HL-60 (cell line): ENCODE data around the gene PIAS4.
A peak's percentile ranks its signal among the peaks of the same experiment; 100 is the strongest.

Experiments
- DNase-seq, 2 experiments: peaks; one replicate each; pipeline ENCODE4 v3.0.0-alpha.2; 2010 to 2020; ENCODE audit warnings: low read depth in 1 of 2, low spot score in 1 of 2
- H3K27ac ChIP-seq: fragments of 250-450 bp; sonication (Bioruptor Pico); replicated peaks from 2 replicates; pipeline ENCODE4 v1.5.1; 2020; ENCODE audit warnings: mild to moderate bottlenecking, moderate library complexity
- H3K27me3 ChIP-seq: fragments of 250-450 bp; sonication (Bioruptor Pico); 2 replicates; pipeline ENCODE4 v1.5.1; 2021; ENCODE audit warnings: mild to moderate bottlenecking, moderate library complexity; ENCODE audit not compliant: insufficient read depth, poor library complexity, severe bottlenecking
- H3K4me3 ChIP-seq: replicated peaks from 2 replicates; pipeline ENCODE4 v1.5.1; 2011; ENCODE audit warnings: mild to moderate bottlenecking, control low read depth, low read length; ENCODE audit not compliant: insufficient read depth
- GABPA ChIP-seq: IDR thresholded peaks from 2 replicates; pipeline ENCODE4 v1.6.1; 2012; ENCODE audit warnings: low read depth
- POLR2AphosphoS5 ChIP-seq: IDR thresholded peaks from 2 replicates; pipeline ENCODE4 v1.6.1; 2012; ENCODE audit warnings: low read depth
- SPI1 ChIP-seq: IDR thresholded peaks from 2 replicates; pipeline ENCODE4 v1.6.1; 2012; ENCODE audit warnings: low read depth, mild to moderate bottlenecking, borderline replicate concordance
- TF ChIP-seq, protein P1 (sequence below): IDR thresholded peaks from 2 replicates; pipeline ENCODE4 v1.6.1; 2012; ENCODE audit warnings: low read depth; ENCODE audit not compliant: insufficient replicate concordance
- TF ChIP-seq, protein P2 (sequence below): IDR thresholded peaks from one replicate; pipeline ENCODE4 v1.5.1; 2011; ENCODE audit warnings: low read length, control low read depth, inconsistent platforms; ENCODE audit not compliant: insufficient read depth

The PIAS4 gene

DNA sequence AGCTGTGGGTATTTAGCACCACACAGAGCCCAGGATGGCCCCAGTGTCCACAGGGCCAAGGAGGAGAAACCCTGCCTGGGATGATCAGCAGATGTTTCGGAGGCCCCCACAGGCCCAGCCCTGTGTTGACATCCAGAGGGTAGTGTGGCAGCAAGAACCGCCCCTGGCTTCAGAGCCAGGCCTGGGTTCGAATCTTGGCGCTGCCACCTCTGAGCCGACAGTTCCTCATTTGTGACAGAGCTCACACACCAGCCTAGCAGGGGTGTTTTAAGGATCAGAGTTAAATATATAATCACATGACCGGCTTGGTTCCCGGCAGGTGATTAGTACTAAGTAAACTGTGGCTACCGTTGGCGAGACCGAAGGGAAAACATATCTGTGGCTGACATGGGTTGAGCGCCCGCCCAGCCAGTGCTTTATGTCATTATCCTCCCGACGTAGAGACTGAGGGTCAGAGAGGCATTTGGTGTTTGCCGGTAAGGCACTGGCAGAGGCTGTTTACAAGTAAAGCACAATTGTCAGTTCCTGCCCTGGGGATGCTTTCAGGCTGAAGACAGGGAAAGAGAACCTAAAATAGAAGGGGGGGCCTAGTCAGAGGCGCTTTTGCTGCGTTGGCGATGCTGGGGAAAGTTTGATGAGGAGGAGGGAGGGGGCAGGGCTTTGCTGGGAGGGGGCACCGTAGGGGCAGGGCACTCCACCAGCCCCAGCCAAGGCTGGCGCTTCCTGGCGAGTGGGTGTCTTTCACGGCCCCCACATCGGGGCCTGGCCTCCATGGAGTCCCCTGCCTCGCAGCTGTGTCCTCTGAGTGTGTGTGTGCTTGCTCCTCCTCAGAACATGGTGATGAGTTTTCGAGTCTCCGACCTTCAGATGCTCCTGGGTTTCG lies 4.8 kb downstream of the PIAS4 start:
- H3K4me3 ChIP-seq = no peak overlapping the region
- DNase-seq = no peak
- no peak overlapping the region for H3K27ac ChIP-seq
- H3K27me3 ChIP-seq = no peaks in the 10 kb centered on the region
- TF ChIP-seq GABPA (no peak), SPI1 (peak; percentile 51; the same call in 1 of the 2 replicates), POLR2AphosphoS5 (no peak)
- TF ChIP-seq, protein P1, sequence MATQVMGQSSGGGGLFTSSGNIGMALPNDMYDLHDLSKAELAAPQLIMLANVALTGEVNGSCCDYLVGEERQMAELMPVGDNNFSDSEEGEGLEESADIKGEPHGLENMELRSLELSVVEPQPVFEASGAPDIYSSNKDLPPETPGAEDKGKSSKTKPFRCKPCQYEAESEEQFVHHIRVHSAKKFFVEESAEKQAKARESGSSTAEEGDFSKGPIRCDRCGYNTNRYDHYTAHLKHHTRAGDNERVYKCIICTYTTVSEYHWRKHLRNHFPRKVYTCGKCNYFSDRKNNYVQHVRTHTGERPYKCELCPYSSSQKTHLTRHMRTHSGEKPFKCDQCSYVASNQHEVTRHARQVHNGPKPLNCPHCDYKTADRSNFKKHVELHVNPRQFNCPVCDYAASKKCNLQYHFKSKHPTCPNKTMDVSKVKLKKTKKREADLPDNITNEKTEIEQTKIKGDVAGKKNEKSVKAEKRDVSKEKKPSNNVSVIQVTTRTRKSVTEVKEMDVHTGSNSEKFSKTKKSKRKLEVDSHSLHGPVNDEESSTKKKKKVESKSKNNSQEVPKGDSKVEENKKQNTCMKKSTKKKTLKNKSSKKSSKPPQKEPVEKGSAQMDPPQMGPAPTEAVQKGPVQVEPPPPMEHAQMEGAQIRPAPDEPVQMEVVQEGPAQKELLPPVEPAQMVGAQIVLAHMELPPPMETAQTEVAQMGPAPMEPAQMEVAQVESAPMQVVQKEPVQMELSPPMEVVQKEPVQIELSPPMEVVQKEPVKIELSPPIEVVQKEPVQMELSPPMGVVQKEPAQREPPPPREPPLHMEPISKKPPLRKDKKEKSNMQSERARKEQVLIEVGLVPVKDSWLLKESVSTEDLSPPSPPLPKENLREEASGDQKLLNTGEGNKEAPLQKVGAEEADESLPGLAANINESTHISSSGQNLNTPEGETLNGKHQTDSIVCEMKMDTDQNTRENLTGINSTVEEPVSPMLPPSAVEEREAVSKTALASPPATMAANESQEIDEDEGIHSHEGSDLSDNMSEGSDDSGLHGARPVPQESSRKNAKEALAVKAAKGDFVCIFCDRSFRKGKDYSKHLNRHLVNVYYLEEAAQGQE = no peak
- TF ChIP-seq, protein P2, sequence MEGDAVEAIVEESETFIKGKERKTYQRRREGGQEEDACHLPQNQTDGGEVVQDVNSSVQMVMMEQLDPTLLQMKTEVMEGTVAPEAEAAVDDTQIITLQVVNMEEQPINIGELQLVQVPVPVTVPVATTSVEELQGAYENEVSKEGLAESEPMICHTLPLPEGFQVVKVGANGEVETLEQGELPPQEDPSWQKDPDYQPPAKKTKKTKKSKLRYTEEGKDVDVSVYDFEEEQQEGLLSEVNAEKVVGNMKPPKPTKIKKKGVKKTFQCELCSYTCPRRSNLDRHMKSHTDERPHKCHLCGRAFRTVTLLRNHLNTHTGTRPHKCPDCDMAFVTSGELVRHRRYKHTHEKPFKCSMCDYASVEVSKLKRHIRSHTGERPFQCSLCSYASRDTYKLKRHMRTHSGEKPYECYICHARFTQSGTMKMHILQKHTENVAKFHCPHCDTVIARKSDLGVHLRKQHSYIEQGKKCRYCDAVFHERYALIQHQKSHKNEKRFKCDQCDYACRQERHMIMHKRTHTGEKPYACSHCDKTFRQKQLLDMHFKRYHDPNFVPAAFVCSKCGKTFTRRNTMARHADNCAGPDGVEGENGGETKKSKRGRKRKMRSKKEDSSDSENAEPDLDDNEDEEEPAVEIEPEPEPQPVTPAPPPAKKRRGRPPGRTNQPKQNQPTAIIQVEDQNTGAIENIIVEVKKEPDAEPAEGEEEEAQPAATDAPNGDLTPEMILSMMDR = no peak

DNA sequence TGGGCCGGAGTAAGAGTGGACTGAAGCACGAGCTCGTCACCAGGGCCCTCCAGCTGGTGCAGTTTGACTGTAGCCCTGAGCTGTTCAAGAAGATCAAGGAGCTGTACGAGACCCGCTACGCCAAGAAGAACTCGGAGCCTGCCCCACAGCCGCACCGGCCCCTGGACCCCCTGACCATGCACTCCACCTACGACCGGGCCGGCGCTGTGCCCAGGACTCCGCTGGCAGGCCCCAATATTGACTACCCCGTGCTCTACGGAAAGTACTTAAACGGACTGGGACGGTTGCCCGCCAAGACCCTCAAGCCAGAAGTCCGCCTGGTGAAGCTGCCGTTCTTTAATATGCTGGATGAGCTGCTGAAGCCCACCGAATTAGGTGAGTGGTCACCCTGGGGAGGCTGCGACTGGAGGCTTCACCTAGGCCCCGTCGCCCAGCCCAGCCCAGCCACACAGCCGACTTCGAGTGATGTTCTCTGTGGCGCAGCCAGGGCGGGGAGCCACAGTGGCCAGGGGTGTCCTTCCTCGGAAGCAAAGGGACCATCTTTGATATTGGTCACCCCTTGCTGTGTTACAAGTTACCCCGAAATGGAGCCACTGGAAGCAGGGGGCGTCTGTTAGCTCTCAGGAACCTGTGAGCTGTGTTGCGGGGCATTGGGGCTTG lies 5.6 kb downstream of the PIAS4 start:
- no peak overlapping the region for H3K27ac ChIP-seq
- H3K4me3 ChIP-seq = no peak overlapping the region
- DNase-seq = no peak
- H3K27me3 ChIP-seq = no peaks in the 10 kb centered on the region
- TF ChIP-seq SPI1 = no peak
- no peak for TF ChIP-seq POLR2AphosphoS5
- no peak for TF ChIP-seq GABPA
- TF ChIP-seq, protein P2 = no peak
- TF ChIP-seq, protein P1 = no peak

DNA sequence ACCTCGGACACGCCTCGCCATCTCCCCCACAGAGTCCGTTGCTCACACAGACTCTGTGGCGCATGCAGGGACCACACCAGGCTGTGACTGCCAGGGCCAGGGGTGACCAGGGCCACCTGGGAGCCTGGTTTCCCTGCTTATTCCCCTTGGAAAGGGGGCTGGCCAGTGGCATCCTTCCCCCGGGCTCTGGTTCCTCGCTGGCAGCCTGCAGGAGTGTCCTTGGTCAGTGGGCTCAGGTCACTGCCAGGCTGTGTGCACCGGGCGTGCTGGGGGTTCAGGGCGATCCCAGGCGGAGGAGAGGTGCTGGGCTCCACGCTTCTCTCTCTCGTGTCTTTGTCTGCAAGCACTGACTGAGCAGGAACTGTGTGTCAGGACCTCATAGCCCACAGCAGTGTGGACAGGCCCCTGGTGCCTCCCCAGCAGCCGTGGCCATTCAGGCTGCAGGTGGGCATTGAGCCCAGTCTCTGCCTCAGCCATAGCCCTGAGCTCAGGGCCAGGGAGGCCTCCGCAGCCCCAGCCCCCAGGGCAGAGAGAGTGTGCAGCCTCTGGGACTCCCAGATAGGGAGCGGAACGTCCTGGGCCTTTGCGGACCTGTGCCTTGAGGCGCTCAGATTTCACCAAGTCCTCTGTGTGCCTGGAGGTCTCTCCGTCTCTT lies 6.5 kb downstream of the PIAS4 start:
- TF ChIP-seq, protein P1 = no peak
- TF ChIP-seq POLR2AphosphoS5 = no peak
- no peak for TF ChIP-seq SPI1
- TF ChIP-seq, protein P2 = no peak
- TF ChIP-seq GABPA = no peak
- no peak for DNase-seq
- Histone ChIP-seq H3K4me3 (no peak overlapping the region), H3K27me3 (no peaks in the 10 kb centered on the region), H3K27ac (no peak overlapping the region)
